8988T (cell line): ENCODE data around the gene NTM.
"Not testable (repeated sequence)": the region's sequence is repeated elsewhere in the genome, so short reads cannot be mapped to it uniquely, and the experiment has no call there.

Experiments used
- DNase-seq: peaks from one replicate; pipeline ENCODE4 v3.0.0; 2011

NTM gene

DNA sequence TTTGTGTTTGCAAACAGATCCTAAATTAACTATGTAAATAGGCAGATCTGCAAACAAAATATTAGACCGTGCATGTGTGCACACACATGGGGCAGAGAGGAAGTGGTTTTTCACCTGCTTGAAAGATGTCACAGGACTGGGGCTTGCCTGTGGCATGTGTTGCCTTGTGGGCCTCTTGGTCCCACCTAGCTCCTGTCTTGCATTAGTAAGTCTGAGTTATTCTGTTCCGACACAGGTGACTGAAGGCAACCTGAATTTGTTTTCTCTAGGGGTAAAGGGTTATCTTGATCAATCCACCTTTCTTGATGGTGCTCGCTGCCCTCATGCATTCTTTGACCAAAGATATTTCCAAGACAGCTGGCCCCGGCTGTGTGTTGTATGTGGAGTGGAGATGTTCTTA lies 667.5 kb downstream of the NTM start:
- DNase-seq: no peak

DNA sequence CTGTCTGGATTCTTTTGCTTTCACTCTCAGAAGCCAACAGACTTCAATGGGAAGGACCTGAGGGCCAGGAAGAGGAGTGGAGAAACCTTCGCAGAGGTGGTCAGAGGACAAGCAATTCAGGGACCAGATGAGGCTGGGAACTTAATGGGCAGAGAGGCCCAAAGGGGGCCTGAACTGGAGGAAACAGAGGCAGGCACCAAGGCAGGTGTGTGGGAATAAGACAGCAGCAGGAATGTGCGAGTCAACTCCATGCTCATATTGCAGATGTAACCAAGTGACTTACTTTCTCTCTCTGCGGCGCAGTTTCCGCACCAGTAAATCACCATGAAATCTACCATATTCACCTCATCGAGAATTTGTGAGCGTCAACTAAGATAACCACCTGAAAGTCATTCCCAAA lies 669.1 kb downstream of the NTM start:
- no peak for DNase-seq

DNA sequence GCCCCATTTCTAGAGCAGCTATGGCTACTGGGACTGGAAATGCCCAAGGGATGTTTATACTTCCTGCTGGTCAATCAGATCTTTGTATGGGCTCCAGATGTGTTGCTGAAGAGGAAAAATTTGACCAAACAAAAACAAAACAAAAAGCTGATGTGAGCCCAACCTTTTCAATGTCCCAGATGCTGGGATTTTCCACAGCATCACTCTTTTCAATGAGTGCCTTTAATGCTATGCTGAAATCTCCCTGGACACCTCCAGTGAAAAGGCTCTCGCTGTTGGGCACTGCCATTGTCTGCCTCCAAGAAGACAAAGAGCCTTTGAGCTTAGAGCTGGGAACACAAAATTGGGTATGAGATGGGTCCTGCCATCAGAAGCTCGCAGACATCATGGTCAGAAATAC lies 671.9 kb downstream of the NTM start:
- DNase-seq: no peak

DNA sequence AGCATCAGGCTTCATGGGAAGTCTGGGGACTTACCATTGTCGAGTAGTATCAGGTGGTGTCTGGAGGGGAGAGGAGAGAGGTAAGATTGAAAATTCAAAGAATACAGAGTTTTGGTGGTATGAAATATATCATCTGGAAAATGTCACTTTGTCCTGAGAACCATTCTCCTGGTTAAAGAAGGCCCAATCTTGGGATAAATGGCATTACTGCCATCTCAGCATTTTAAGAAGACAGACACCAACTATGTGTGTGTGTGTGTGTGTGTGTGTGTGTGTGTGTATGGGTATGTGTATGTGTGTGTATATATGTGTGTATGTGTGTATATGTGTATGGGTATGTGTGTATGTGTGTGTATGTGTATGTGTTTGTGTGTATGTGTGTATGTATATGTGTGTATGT lies 673.3 kb downstream of the NTM start:
- DNase-seq: no peak

DNA sequence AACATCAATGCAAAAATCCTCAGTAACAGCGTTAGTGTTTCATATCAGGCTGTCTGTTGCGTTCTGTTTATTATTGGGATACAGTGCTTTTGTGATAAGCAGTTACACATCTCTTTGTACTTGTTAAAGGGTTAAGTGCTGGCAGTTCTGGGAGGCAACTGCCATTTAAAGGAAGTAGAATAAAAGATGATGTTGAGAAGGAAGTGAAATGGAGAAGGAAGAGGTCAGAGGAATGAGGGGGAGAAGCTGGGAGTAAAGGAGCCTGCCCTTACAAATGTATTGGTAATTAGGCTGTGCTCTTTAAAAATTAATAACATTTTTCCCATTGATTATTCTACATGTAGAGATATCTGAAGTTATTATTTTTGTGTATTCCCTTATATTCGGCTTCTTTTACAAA lies 674.7 kb downstream of the NTM start:
- DNase-seq: no peak

DNA sequence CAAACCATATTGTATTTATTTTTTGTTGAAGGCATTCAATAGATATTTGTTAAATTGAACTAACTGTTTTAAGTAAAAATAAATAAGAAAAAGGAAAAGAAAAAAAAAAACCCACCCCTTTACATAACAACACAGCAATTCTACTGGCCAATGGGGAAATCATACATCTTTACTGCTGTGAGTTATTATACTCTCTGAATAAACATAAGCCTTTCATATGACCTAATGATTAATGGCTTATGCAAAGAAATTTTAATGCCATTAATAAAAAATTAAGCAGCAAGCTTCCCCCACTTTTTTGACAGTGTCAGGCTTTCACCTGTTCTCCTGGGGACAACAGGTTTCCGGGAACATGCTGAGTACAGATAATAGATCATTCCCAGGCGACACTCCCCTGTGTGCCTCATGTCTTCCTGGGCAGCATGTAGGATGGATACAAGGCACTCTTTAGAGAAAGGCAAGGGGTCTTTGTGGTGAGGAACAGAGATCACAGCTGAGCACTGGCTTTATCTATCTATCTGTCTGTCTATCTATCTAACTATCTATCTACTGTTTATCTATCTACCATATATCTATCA lies 676.0 kb downstream of the NTM start:
- DNase-seq: no peak

DNA sequence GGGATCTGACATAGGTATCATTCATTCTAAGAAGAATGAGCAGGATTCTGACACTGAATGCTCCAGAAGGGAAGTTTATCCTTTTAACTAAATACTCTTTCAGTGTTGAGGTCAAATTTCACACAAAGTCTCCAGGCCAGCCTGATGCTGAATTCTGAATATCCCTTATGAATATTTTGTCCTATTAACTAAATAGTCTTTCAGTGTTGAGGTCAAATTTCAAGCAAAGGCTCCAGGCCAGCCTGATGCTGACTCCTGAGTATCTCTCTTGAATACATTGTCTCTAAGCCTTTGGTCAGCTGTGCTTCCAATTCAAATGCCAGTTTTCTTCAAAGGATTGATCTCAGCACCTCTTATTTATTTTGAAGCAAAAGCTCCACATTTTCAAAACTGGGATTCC lies 676.8 kb downstream of the NTM start:
- DNase-seq: no peak

DNA sequence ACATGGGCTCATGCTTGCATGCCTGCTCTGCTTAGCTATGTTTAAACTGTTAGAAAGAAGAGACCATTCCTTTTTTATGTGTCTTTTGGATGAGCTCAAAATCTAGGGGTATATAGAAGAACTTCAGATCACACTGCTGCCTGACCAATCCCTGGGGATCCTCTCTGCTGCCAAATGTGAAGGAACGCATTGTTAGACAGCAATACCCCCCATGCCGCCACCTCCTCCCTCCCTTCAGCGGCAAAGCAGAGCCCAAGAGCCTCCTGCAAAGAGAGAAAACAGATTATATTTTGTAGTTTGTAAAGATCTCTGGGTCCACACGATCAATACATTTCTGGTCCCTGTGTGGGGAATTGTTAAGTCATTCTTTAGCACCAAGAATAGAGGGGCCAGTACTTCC lies 677.6 kb downstream of the NTM start:
- no peak for DNase-seq

DNA sequence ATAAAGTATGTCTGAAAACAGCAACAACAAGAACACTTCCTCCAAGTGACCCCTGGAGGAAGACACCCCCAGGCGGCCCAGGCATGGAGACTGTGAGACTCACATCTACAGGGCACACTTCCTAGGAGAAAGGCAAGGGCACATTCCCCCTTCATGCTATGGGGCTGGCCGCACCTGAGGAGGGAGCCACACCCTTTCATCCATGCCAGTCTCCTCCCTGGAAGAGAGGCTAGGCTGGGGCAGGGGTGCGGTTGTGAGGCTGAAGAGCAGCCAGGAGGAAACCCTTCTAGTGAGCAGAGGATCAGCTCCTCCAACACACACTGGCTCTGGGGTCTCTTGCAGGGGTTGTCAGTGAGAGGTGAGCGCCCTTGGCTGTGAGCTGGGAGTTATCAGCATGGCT lies 678.8 kb downstream of the NTM start:
- DNase-seq: no peak

DNA sequence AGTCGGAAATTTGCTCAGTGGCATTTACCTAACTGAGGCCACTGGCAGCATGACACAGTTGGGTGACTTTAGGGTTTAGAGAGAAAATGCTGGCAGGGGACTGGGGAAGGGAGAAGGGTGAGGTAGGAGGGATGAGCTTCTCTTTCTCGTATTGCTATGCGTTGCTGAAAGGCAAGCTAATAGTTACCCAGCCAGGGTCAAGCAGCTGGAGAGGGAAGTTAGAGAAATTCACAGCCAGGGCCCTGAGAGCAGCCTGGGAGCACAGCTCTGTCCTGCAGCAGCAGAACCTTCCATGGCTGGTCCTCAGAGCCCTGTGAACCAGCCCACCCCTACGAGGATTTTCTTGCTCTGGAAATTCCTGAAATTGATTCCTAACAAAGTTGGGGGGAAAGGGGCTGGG lies 679.6 kb downstream of the NTM start:
- no peak for DNase-seq

DNA sequence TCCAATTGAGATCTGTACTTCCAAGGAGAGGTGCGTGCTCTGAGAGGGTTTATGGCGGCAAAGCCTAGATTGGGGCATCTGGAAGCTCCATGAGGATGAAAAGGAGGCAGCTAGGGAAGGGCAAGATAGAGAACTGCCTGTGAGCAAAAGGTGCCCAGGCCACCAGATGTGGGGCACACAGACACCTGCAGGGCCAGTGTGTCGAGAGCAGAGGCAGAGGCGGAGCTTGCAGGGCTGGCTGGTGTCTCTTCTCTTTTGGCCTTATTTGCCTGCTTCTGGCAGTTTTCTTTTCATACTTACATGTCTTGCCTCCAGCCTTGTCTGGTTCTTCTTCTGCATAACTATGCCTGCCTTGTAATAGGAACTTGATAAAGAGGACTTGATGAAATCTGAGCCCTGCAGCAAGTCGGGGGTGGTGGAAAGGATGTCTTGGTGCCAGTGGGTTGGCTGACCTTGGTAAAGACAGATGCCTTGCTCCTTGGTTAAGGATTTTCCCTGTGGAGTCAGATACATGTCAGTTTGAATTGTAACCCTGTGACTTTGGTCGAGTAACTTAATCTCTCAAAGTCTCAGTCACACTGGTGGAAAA lies 680.3 kb downstream of the NTM start:
- no peak for DNase-seq

DNA sequence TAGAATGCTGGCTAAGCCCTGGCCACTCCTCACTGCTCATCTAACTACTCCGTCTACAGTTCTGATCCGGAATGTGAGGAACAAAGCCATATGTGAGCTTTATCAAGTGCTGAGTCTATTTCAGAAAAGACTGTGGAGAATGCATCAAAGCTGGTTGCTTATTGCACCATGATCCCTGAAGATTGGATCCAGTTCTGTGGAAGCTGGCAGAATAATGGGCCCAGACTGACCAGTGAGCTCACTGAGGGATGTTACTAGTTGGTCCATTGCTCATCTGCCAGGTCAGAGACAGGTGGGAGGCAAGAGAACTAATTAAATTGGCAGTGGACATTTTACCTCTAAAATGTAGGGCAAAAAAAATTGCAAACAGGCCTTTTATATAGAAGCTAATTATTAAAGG lies 681.3 kb downstream of the NTM start:
- no peak for DNase-seq

DNA sequence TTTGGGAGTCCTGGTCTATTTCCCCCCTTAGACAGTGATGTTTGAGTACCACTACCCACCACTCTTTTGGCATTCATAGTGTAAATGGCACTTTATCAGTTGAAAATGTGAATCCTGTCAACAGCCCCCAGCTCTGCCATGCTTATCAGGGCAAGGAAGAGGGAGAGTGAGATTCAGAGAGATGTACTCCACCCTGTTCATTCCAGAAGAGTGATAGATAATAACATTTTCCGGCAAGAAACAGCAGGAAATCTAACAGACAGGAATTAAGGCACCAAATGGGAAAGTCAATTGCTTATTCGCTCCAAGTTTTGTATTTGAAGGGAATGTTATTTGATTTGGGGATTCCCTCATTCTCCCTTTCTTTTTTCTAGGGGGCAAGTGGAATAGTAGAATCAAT lies 681.9 kb downstream of the NTM start:
- DNase-seq: no peak

DNA sequence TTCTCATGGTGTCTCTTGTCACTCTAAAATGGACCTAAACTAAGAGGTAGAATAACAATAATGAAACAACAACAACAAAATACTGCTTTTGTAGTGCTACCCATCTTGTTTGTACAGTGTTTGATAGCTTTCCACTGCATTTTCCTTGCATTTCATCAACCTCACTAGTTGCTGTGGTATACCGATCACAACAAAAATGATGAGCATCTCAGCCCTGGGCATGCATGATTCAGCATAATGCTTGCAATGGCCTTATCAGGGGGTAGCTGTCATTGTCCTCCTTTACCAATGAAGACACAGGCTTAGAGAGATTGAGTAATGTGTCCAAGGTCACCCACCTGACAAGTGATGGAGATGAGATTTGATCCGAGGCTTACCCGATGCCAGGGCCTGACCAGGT lies 682.5 kb downstream of the NTM start:
- no peak for DNase-seq

DNA sequence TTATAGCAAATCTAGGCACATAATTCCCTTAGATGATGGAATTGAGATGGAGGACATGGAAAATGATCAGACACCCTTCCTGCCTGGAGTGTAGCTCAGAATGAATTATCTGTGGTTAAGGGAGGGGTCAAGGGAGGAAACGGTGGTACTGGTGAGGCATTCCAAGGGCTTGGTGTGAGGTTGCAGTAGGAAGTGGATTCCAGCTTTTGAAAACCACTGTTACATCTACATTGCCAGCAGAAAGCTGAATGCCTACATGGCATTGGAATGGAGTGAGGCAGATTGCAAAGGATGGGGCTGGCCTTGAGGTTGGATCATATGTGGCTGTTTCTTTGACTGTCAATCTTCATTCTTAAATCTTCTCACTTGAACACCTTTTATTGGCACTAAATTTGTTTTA lies 684.4 kb downstream of the NTM start:
- DNase-seq: no peak

DNA sequence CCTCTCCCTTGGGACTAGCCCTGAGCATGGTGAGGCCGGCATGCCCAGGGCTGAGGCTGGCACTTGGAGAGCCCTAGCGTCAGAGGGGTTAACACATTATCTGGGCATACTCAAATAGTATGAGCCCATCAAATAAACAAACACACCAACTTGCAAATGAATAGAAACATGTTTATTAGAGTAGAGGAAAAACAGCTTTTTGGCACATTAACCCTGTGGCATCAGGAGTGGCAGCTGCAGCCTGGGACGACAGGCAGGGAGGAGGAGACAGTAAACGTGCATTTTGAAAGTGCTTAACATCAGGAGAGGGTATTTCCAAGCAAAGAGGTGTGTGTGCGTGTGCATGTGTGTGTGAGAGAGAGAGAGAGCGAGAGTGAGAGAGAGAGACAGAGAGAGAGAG lies 684.9 kb downstream of the NTM start:
- no peak for DNase-seq

DNA sequence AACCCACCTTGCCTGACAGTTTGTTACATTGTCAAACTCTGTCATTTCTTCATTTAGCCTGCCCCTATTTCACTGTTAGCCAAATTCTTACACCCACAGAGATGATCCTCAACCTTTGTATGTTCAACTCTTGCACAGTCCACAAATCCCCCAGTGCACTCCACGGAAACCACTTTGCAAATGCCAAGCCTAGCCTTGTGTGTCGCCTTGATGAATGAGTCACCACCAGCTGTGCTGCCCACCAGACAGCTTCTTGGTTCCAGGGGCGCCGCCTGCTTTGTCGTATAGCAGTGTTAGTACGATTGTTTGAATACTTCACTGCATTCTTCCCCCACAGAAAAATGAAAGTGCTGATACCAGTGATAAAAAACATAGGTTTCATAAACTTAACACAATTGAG lies 686.3 kb downstream of the NTM start:
- no peak for DNase-seq

DNA sequence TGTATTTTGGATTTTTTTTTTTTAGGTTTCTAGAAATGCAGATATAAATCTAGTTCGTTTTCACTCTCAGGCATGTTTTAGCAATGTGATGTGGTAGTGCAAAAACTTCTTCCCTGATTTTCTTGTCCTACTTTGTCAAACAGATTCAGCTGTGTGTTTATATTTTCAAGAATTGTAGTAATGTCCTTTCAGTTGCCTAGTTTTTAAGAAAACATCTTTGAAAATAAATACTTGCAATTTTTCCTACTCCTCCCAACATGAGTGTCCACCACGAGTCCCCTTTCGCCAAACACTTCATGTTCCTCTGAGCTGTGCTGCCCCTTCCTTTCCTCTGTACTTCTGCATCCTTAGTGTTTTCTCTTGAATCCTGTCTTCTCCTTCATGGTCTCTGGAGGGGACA lies 686.9 kb downstream of the NTM start:
- DNase-seq: no peak

DNA sequence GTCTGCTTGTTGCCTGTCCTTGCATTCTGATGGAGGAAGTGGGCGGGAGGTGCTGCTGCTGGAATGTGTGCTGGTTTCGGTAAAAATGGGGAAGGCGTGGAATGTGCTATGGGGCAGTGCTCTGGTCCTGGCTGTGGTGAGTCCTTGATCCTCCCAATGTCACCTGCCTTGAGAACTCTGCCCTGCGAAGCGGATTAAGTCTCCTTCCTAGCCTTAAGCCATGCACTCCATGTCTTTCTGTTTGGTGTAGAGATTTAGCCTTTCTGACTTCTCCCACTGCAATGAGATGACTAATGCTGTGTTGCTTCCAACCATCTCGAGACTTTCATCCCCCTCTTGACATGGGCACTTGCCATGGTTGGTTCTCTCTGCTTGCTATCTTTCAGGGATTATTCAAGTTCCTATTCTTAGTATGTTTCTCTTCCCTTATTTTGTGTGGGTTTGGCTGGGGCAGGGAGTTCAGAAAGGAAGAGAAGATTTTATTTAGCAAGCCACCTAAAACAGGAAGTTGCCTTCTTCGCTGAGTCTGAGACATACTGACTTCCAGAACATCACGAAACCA lies 687.9 kb downstream of the NTM start:
- no peak for DNase-seq

DNA sequence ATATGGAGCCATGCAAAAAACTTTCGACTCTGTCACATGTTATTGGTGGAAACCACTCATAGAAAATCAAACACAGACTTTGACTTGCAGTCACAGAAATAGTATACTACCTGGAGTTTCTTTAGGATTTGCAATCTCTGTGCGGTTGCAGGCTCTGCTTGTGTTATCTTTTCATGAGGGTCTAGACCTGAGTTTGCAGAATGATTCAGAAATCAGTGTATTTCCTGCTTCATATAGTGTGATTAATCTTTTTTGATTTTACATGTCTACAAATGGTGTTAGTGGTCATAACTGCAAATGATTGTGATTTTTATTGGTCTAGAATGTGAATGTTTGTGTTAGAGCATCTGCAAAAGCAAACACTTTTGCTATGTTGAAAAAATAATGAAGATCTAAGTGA lies 690.2 kb downstream of the NTM start:
- no peak for DNase-seq

DNA sequence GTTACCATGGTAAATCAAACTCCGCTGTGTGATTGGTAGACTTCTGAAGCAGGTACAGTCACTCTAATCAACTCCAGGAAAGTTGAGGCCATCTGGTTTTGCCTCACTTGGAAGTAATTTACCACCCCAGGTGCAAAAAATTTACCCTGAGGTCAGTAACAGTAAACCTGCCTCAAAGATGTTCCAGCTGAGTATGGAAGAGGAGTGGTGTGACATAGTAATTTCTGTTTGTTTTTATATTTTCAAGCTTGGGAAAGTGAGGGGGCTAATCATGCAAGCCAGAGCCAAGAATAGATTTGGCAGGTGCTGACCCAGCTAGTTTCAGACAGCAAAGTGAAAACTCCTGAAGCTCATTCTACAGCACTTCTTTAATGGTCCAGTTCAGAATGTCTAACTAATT lies 691.6 kb downstream of the NTM start:
- no peak for DNase-seq

DNA sequence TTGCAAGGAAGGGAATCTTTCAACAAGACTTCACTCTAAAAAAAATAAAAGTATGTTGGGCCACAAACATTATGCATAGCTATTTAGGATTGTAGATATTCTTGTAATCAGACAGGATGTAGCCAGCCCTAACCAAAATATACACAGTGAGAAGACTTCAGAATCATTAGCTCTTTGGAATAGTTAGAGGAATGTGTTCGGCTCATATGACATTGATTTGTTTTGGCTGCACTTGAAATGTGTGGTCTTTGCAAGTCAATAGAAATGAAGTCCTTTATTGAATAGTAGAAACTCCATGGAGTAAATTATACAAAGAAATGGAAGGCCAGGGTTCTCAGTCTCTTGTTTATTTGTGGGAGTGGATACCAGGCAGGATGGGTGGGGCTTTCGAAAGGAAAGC lies 692.1 kb downstream of the NTM start:
- DNase-seq: no peak

DNA sequence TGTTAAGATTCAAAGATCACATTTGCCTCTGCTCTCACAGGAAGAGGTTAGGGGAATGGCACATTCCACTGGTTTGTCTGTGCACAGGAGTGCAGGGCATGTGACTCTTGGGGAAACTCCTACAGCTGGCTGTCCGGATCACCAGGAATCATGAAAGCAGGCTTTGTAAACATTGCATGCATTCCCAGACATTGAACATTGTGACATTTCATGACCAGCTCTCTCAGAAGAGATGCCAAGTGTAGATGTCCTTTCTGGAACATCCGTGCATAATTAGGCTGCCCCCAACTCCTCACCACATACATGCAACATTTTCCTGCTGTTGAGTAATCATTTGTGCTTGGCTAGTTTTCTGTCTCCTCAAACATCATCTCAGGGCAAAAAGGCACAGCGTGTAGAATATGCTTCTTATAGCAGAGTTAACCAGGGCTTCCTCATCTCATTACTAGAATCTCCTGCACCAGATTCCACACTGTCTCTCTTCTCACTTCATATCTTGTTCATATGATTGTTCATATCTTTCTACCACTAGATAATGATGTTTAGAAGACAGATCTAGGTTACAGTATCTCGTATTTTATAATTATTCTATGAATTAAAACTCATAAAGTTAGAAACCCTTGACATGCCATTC lies 694.7 kb downstream of the NTM start:
- DNase-seq: no peak

DNA sequence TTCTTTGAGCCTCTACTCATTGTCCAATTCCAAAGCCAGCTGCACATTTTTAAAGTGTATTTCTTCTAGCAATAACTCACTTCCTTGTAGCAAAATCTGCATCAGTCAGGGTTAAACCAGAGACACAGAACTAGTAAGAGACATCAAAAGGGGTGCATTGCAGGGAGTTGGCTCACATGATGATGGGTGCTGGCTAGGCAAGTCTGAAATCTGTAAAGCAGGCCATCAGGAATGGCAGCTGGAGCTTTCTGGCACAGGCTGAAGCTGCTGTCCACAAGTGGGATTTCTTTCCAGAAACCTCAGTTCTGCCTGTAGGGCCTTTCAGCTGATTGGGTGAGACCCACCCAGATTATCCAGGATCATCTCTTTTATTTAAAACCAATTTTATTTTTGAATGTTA lies 698.1 kb downstream of the NTM start:
- no peak for DNase-seq

DNA sequence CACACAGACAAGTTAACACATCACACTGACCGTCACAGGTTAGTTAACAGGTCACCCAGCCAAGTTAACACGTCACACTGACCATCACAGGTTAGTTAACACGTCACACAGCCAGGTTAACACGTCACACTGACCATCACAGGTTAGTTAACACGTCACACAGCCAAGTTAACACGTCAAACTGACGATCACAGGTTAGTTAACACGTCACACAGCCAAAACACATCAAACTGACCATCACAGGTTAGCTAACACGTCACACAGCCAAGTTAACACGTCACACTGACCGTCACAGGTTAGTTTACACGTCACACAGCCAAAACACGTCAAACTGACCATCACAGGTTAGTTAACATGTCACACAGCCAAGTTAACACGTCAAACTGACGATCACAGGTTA lies 699.2 kb downstream of the NTM start:
- DNase-seq: not testable (repeated sequence)
